OCI-LY7 (cell line): ENCODE results near the gene ISLR2. TPM values are rescaled to one million over a fixed set of nuclear protein-coding genes. Genes with fewer than 3 reads are reported as not detected.

Experiments
- BruUV-seq: library from RNA; stranded (reverse); fragments of 400-500 nt; replicated peaks from 2 replicates; lab custom pipeline; 2021; lab: Mats Ljungman, UMichigan
- CTCF ChIA-PET: fragments of 300-600 bp; sonication (Branson Sonifier 250); formaldehyde crosslinking; loops from one replicate; lab custom pipeline; 2022; ENCODE audit warnings: antibody characterized with exemption; ENCODE audit not compliant: unreplicated experiment; lab: Charles Lee
- POLR2A ChIA-PET: fragments of 300-600 bp; sonication (Branson Sonifier 250); formaldehyde crosslinking; loops from one replicate; lab custom pipeline; 2022; ENCODE audit warnings: antibody characterized with exemption; lab: Charles Lee
- DNase-seq: peaks from one replicate; pipeline ENCODE4 v3.0.0-alpha.2; 2015; ENCODE audit warnings: low spot score
- H2AFZ ChIP-seq: fragments of 200-600 bp; sonication (generic), shearing (Covaris generic); 2 replicates; pipeline ENCODE4 v1.6.1; 2014; ENCODE audit warnings: mild to moderate bottlenecking, antibody characterized with exemption, low read length, moderate library complexity
- H3K27ac ChIP-seq: fragments of 200-600 bp; sonication (generic); 2 replicates; pipeline ENCODE4 v1.5.1; 2014; ENCODE audit warnings: mixed run types, low read depth, mild to moderate bottlenecking, moderate library complexity, low read length, inconsistent platforms; ENCODE audit not compliant: poor library complexity, severe bottlenecking
- H3K36me3 ChIP-seq: fragments of 200-600 bp; sonication (generic); 2 replicates; pipeline ENCODE4 v1.6.1; 2014; ENCODE audit warnings: mild to moderate bottlenecking, antibody characterized with exemption, low read length, moderate library complexity, mixed read lengths; ENCODE audit not compliant: insufficient read depth
- H3K4me1 ChIP-seq: fragments of 200-600 bp; sonication (generic); 2 replicates; pipeline ENCODE4 v1.5.1; 2014; ENCODE audit warnings: mild to moderate bottlenecking, low read length; ENCODE audit not compliant: insufficient read depth, poor library complexity, severe bottlenecking
- H3K4me2 ChIP-seq: fragments of 200-600 bp; sonication (generic); 2 replicates; pipeline ENCODE4 v1.6.1; 2014; ENCODE audit warnings: mild to moderate bottlenecking, low read length
- H3K4me3 ChIP-seq: fragments of 200-600 bp; sonication (generic); 2 replicates; pipeline ENCODE4 v1.5.1; 2014; ENCODE audit warnings: mild to moderate bottlenecking, low read depth, low read length; ENCODE audit not compliant: poor library complexity, severe bottlenecking
- H3K79me2 ChIP-seq: fragments of 200-600 bp; sonication (generic); 2 replicates; pipeline ENCODE4 v1.6.1; 2016; ENCODE audit warnings: low read depth, mild to moderate bottlenecking, low read length, moderate library complexity, mixed read lengths; ENCODE audit not compliant: insufficient read depth
- H3K9me2 ChIP-seq: fragments of 200-600 bp; sonication (generic); 2 replicates; pipeline ENCODE4 v1.6.1; 2016; ENCODE audit warnings: mild to moderate bottlenecking, low read length, mixed read lengths; ENCODE audit not compliant: insufficient read depth
- H3K9me3 ChIP-seq: fragments of 200-600 bp; sonication (generic); 2 replicates; pipeline ENCODE4 v1.6.1; 2014; ENCODE audit warnings: mild to moderate bottlenecking, mixed run types, low read length, mixed read lengths
- H4K20me1 ChIP-seq: fragments of 200-600 bp; sonication (generic); 2 replicates; pipeline ENCODE4 v1.6.1; 2014; ENCODE audit warnings: mild to moderate bottlenecking, antibody characterized with exemption, low read length, moderate library complexity, mixed read lengths; ENCODE audit not compliant: insufficient read depth
- CTCF ChIP-seq: fragments of 200-600 bp; sonication (generic); conservative IDR thresholded peaks from 2 replicates; pipeline ENCODE4 v1.5.1; 2014; ENCODE audit warnings: mild to moderate bottlenecking, antibody characterized with exemption, low read length, moderate library complexity, mixed read lengths
- EZH2phosphoT487 ChIP-seq: fragments of 200-600 bp; sonication (generic); IDR thresholded peaks from 2 replicates; pipeline ENCODE4 v1.6.1; 2018; ENCODE audit warnings: low read depth, borderline replicate concordance, mild to moderate bottlenecking, mixed run types, antibody characterized with exemption, low read length, moderate library complexity, mixed read lengths
- intact Hi-C: fragments of 100-400 bp; cut with micrococcal nuclease; formaldehyde crosslinking; loops from one replicate; pipeline ENCODE4 v1.10.0; 2022; ENCODE audit not compliant: unreplicated experiment
- total RNA-seq, 2 experiments: library from RNA; depleted of rRNA in 1 of 2; stranded (reverse); fragments of >200 nt in 1 of 2; shearing (Covaris generic) in 1 of 2; gene quantifications; 2 replicates each; pipeline ENCODE4 v1.2.3, GENCODE V29; 2014 to 2022

The ISLR2 gene
- total RNA-seq, 2 experiments from 2014 or later: not detected

GRCh38 chr15:74147051-74147450, 16.7 kb downstream of the ISLR2 start:
- Histone ChIP-seq H3K27ac (no peak overlapping the region), H3K4me3 (no peak overlapping the region), H2AFZ (no peak overlapping the region), H3K79me2 (no peaks in the 10 kb centered on the region), H3K9me3 (no peaks in the 10 kb centered on the region), H3K9me2 (no peaks in the 10 kb centered on the region), H3K4me2 (no peak overlapping the region), H3K4me1 (no peaks in the 10 kb centered on the region), H4K20me1 (no peaks in the 10 kb centered on the region), H3K36me3 (no peaks in the 10 kb centered on the region)
- no peak for DNase-seq
- BruUV-seq: no TSS peak
- TF ChIP-seq CTCF: no peak
- TF ChIP-seq EZH2phosphoT487: no peak
- ChIA-PET POLR2A (no interaction called here), CTCF (no interaction called here)
- intact Hi-C loops: no loop called here

- Histone ChIP-seq H3K36me3 (no peaks in the 10 kb centered on the region), H2AFZ (no peak overlapping the region), H3K9me2 (no peaks in the 10 kb centered on the region), H3K4me1 (peaks cover 7% of the 10 kb centered on the region), H3K4me2 (no peak overlapping the region), H3K27ac (no peak overlapping the region), H3K79me2 (no peaks in the 10 kb centered on the region), H3K4me3 (no peak overlapping the region), H3K9me3 (no peaks in the 10 kb centered on the region), H4K20me1 (no peaks in the 10 kb centered on the region)
- BruUV-seq: no TSS peak
- no peak for TF ChIP-seq EZH2phosphoT487
- DNase-seq: no peak
- POLR2A ChIA-PET: no interaction called here
- intact Hi-C loops: no loop called here
- CTCF ChIA-PET: no interaction called here
Measured at GRCh38 chr15:74155766-74156417, 25.5 kb downstream of the ISLR2 start.

GRCh38 chr15:74156678-74157411, 26.5 kb downstream of the ISLR2 start:
- no peaks in the 10 kb centered on the region for H3K36me3 ChIP-seq
- BruUV-seq: no TSS peak
- no peak overlapping the region for H2AFZ ChIP-seq
- H3K4me2 ChIP-seq: no peak overlapping the region
- no peak for DNase-seq
- no peaks in the 10 kb centered on the region for H3K9me2 ChIP-seq
- intact Hi-C loops: no loop called here
- H3K79me2 ChIP-seq: no peaks in the 10 kb centered on the region
- no peak for TF ChIP-seq CTCF
- no peak for TF ChIP-seq EZH2phosphoT487
- no peaks in the 10 kb centered on the region for H3K9me3 ChIP-seq
- peaks cover 7% of the 10 kb centered on the region for H3K4me1 ChIP-seq
- CTCF ChIA-PET: no interaction called here
- POLR2A ChIA-PET: no interaction called here
- no peak overlapping the region for H3K4me3 ChIP-seq
- no peak overlapping the region for H3K27ac ChIP-seq
- H4K20me1 ChIP-seq: no peaks in the 10 kb centered on the region
